ENCODE data around the gene ZNF598. TPM values are rescaled to one million over a fixed set of nuclear protein-coding genes. Genes with fewer than 3 reads are reported as not detected.
"Not testable (repeated sequence)": the region's sequence is repeated elsewhere in the genome, so short reads cannot be mapped to it uniquely, and the experiment has no call there.

Gene ZNF598
- polyA plus RNA-seq, 1 of the 3 experiments (the other 2 are of a cell fraction), result 47.8 TPM

GRCh38 chr16:1957434-1958142 is 52.0 kb downstream of the ZNF598 start:
- H3K27me3 ChIP-seq (ENCODE audit: insufficient read depth); H3K9me3 ChIP-seq; H3K27ac ChIP-seq (ENCODE audit: low read depth in 2 of 2, low read length in 1 of 2); H3K4me2 ChIP-seq; H3K9me2 ChIP-seq; POLR2A ChIA-PET; H3K9ac ChIP-seq; DNase-seq; H2AFZ ChIP-seq (ENCODE audit: low read depth); H3K4me3 ChIP-seq (ENCODE audit: low read depth in 2 of 2, low read length in 1 of 2): not testable (repeated sequence)
- WGBS (ENCODE audit: low lambda C conversion rate), result 93% methylated on average over 19 of the region's 22 CpGs
- Histone ChIP-seq H3K79me2 (ENCODE audit: insufficient read depth) (peaks cover 30% of the 10 kb centered on the region), H4K20me1 (ENCODE audit: insufficient read depth) (peaks cover 20% of the 10 kb centered on the region), H3K36me3 (replicated peaks in 1 of 2; ENCODE audit: control insufficient read depth in 1 of 2, insufficient read depth in 2 of 2, low read length in 1 of 2) (peaks cover 8 to 15% of the 10 kb centered on the region in 2 experiments), H3F3A (replicated peaks; ENCODE audit: insufficient read depth) (peaks cover 21% of the 10 kb centered on the region), H3K4me1 (ENCODE audit: control insufficient read depth in 1 of 2, insufficient read depth in 2 of 2, low read depth in 1 of 2, low read length in 1 of 2) (peaks cover 0 to 36% of the 10 kb centered on the region in 2 experiments; a peak in 1 of 4 replicates)
- CTCF ChIA-PET, result interaction anchor here (1.3 to 2.5 kb wide), 3 partner anchors 14 to 92 kb away, joined by 3 to 8 read pairs (median 3); partner anchors contain the start of gene MSRB1

- peaks cover 0 to 11% of the 10 kb centered on the region in 2 experiments; a peak in 1 of 4 replicates for H3K4me1 ChIP-seq (ENCODE audit: control insufficient read depth in 1 of 2, insufficient read depth in 2 of 2, low read depth in 1 of 2, low read length in 1 of 2)
- no peak overlapping the region for H3K4me3 ChIP-seq (ENCODE audit: low read depth in 2 of 2, low read length in 1 of 2)
- no peak overlapping the region for H3K9ac ChIP-seq
- H3K27me3 ChIP-seq (ENCODE audit: insufficient read depth), result no peaks in the 10 kb centered on the region
- no peak for DNase-seq
- H4K20me1 ChIP-seq (ENCODE audit: insufficient read depth), result no peaks in the 10 kb centered on the region
- WGBS (ENCODE audit: low lambda C conversion rate), result 92% methylated on average over 15 of the region's 22 CpGs
- no peaks in the 10 kb centered on the region for H3K9me3 ChIP-seq
- no peaks in the 10 kb centered on the region for H3K9me2 ChIP-seq
- no peak overlapping the region for H3K4me2 ChIP-seq
- CTCF ChIA-PET, result interaction anchor here (0.7 to 1.5 kb wide), 3 partner anchors 10 to 85 kb away, joined by 3 read pairs; no protein-coding TSS in a partner anchor
- H3K36me3 ChIP-seq (replicated peaks in 1 of 2; ENCODE audit: control insufficient read depth in 1 of 2, insufficient read depth in 2 of 2, low read length in 1 of 2), result no peaks in the 10 kb centered on the region
- no peak overlapping the region for H2AFZ ChIP-seq (ENCODE audit: low read depth)
- no peak overlapping the region; a peak in 1 of 4 replicates for H3K27ac ChIP-seq (ENCODE audit: low read depth in 2 of 2, low read length in 1 of 2)
- POLR2A ChIA-PET, result interaction anchor here (1.2 kb wide), 1 partner anchor 12 kb away, joined by 5 read pairs; no protein-coding TSS in a partner anchor
- H3K79me2 ChIP-seq (ENCODE audit: insufficient read depth), result no peaks in the 10 kb centered on the region
- no peaks in the 10 kb centered on the region for H3F3A ChIP-seq (replicated peaks; ENCODE audit: insufficient read depth)
- no peak for TF ChIP-seq TCF12 (IDR thresholded peaks at IDR 0.05)
- no peak for TF ChIP-seq PBX3 (IDR thresholded peaks at IDR 0.05)
- TF ChIP-seq ELF1 (IDR thresholded peaks at IDR 0.05), result no peak
- no peak for TF ChIP-seq GATA2 (CRISPR knock-in tag; IDR thresholded peaks at IDR 0.05)
- no peak for TF ChIP-seq NRF1 (IDR thresholded peaks at IDR 0.05; ENCODE audit: low read depth, low read length)
- no peak for TF ChIP-seq USF1 (IDR thresholded peaks at IDR 0.05; ENCODE audit: borderline replicate concordance, low read depth)
- TF ChIP-seq MAX (IDR thresholded peaks at IDR 0.05; ENCODE audit: low read depth), result no peak
- TF ChIP-seq TAF1 (IDR thresholded peaks at IDR 0.05; ENCODE audit: borderline replicate concordance, low read depth, low read length), result no peak
- no peak for TF ChIP-seq MEF2A (IDR thresholded peaks at IDR 0.05; ENCODE audit: borderline replicate concordance, low read depth)
- no peak for TF ChIP-seq REST (IDR thresholded peaks at IDR 0.05; ENCODE audit: low read depth, low read length)
- TF ChIP-seq NFIC (IDR thresholded peaks at IDR 0.05; ENCODE audit: borderline replicate concordance), result no peak
- TF ChIP-seq FOXJ3 (CRISPR knock-in tag; IDR thresholded peaks at IDR 0.05), result no peak
- no peak for TF ChIP-seq CHD2 (IDR thresholded peaks at IDR 0.05; ENCODE audit: low read length, partially characterized antibody)
- TF ChIP-seq ZBTB33 (IDR thresholded peaks at IDR 0.05; ENCODE audit: borderline replicate concordance, low read depth), result no peak
- TF ChIP-seq POLR2AphosphoS5 (IDR thresholded peaks at IDR 0.05; ENCODE audit: low read depth, low read length), result no peak
- TF ChIP-seq CTCF (IDR thresholded peaks at IDR 0.05), result no peak
- TF ChIP-seq RAD21 (IDR thresholded peaks at IDR 0.05; ENCODE audit: low read length), result no peak
- no peak for TF ChIP-seq YY1 (IDR thresholded peaks at IDR 0.05; ENCODE audit: low read depth)
These were observed 55.9 kb downstream of the ZNF598 start for GRCh38 chr16:1953734-1954133.

All from SK-N-SH (cell line).